AG04449 (cell line): ENCODE data around the gene OSTC.

Experiments
- CTCF ChIA-PET: fragments of 350-600 bp; formaldehyde crosslinking; extraction: SDS; loops from one replicate; lab custom pipeline; 2021; ENCODE audit warnings: antibody characterized with exemption; lab: Yijun Ruan, JAX
- POLR2A ChIA-PET: fragments of 400-600, 350-600 bp; formaldehyde crosslinking; extraction: SDS; loops from one replicate; lab custom pipeline; 2020; ENCODE audit warnings: antibody characterized with exemption, inconsistent platforms; lab: Yijun Ruan, JAX
- DNase-seq: peaks from one replicate; pipeline ENCODE4 v3.0.0-alpha.2; 2010; ENCODE audit warnings: low read depth, low spot score
- H3K4me3 ChIP-seq: 2 replicates; pipeline ENCODE4 v1.5.1; 2011; ENCODE audit warnings: low read depth, mild to moderate bottlenecking, control low read depth, low read length
- TF ChIP-seq, protein P1 (sequence below): IDR thresholded peaks from one replicate; pipeline ENCODE4 v1.5.1; 2011; ENCODE audit warnings: mild to moderate bottlenecking, moderate library complexity, low read length, control low read depth, inconsistent platforms; ENCODE audit not compliant: insufficient read depth; ENCODE audit errors: missing control alignments

The OSTC gene

GRCh38 chr4:108650212-108651013, at the start of gene OSTC:
OSTC (plus strand) TSS chr4:108650599; CDS start chr4:108650656, 57 bp downstream.
- peak within 1 kb of the TSS; percentile 85 for H3K4me3 ChIP-seq
- ChIA-PET POLR2A (interaction anchor here (0.9 to 1.6 kb wide), 4 partner anchors 15 to 290 kb away, joined by 3 to 9 read pairs (median 4); partner anchors contain the start of gene RPL34), CTCF (interaction anchor here (1.0 to 2.5 kb wide), 8 partner anchors 9 to 755 kb away, joined by 3 to 24 read pairs (median 3); no protein-coding TSS in a partner anchor)
- TF ChIP-seq, protein P1, sequence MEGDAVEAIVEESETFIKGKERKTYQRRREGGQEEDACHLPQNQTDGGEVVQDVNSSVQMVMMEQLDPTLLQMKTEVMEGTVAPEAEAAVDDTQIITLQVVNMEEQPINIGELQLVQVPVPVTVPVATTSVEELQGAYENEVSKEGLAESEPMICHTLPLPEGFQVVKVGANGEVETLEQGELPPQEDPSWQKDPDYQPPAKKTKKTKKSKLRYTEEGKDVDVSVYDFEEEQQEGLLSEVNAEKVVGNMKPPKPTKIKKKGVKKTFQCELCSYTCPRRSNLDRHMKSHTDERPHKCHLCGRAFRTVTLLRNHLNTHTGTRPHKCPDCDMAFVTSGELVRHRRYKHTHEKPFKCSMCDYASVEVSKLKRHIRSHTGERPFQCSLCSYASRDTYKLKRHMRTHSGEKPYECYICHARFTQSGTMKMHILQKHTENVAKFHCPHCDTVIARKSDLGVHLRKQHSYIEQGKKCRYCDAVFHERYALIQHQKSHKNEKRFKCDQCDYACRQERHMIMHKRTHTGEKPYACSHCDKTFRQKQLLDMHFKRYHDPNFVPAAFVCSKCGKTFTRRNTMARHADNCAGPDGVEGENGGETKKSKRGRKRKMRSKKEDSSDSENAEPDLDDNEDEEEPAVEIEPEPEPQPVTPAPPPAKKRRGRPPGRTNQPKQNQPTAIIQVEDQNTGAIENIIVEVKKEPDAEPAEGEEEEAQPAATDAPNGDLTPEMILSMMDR, result peak; percentile 38
- peak; percentile 88 for DNase-seq

- CTCF ChIA-PET, result no interaction called here
- no peak for DNase-seq
- POLR2A ChIA-PET, result no interaction called here
- no peak overlapping the region for H3K4me3 ChIP-seq
- TF ChIP-seq, protein P1, result no peak
These were observed 49.3 kb upstream of the OSTC start for GRCh38 chr4:108601106-108601505.

- TF ChIP-seq, protein P1, result no peak
- DNase-seq, result no peak
- ChIA-PET CTCF (no interaction called here), POLR2A (no interaction called here)
- no peak overlapping the region for H3K4me3 ChIP-seq
These were observed 48.9 kb upstream of the OSTC start for GRCh38 chr4:108601532-108601931.

GRCh38 chr4:108602163-108602562, 48.2 kb upstream of the OSTC start:
- ChIA-PET CTCF (no interaction called here), POLR2A (no interaction called here)
- TF ChIP-seq, protein P1, result no peak
- DNase-seq, result no peak
- no peak overlapping the region for H3K4me3 ChIP-seq

DNA sequence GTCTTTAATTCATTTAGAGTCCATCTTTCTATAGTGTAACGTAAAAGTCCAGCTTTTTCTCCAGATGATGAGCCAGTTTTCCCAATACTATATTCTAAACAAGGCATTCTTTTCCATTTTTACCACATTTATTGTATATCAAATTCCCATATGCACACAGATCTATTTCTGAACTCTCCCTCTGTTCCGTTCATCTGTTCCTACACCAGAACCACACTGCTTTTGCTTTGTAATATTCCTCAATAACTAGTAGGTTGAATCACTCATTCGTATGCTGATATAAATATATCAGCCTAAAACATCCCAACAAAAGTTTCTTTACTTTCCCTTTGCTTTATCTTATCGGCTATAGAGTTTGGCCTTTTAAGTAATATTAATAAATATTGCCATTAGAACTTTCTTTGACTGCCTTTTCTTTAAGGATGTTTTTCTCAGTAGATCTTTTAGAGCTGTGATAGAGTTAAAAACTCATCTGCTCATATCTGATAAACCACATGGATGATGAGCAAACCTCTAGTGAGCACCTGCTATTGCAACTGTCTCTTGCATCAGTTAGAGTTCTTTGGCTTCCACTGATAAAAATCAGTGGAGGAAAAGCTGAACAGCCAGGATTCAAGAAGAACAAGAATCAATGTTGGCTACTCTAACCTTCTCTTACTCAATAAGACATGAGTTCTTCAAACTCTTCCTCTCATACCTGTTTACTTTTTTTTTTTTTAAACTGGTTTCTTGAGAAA, 43.2 kb upstream of the OSTC start:
- TF ChIP-seq, protein P1, result no peak
- ChIA-PET CTCF (interaction anchor here (1.5 kb wide), 1 partner anchor 34 kb away, joined by 4 read pairs; no protein-coding TSS in a partner anchor), POLR2A (no interaction called here)
- H3K4me3 ChIP-seq, result no peak overlapping the region
- DNase-seq, result no peak
